ENCODE measurements around the gene CROCC2. TPM values are rescaled to one million over a fixed set of nuclear protein-coding genes. Genes with fewer than 3 reads are reported as not detected.

Gene CROCC2
- total RNA-seq, 1 donor from 2014 or later, result not detected

GRCh38 chr2:240914645-240915525 lies 8.7 kb downstream of the CROCC2 start:
- Histone ChIP-seq H3K27ac (replicated peaks) (no peak overlapping the region), H3K4me3 (peak overlapping the region; percentile 29), H3K9me3 (replicated peaks) (no peaks in the 10 kb centered on the region), H3K27me3 (ENCODE audit: low read depth) (peaks cover 48% of the 10 kb centered on the region), H3K4me1 (peaks cover 44% of the 10 kb centered on the region), H3K36me3 (no peaks in the 10 kb centered on the region)
- intact Hi-C loops (cut with micrococcal nuclease), result no loop called here
- TF ChIP-seq CTCF (IDR thresholded peaks at IDR 0.05; ENCODE audit: borderline replicate concordance), result peak; percentile 27
- DNase-seq, result peak; percentile 12

GRCh38 chr2:240915526-240916341 lies 9.6 kb downstream of the CROCC2 start:
- Histone ChIP-seq H3K27ac (replicated peaks) (no peak overlapping the region), H3K27me3 (ENCODE audit: low read depth) (peaks cover 47% of the 10 kb centered on the region), H3K9me3 (replicated peaks) (no peaks in the 10 kb centered on the region), H3K4me1 (peaks cover 44% of the 10 kb centered on the region), H3K36me3 (no peaks in the 10 kb centered on the region), H3K4me3 (peak overlapping the region; percentile 35)
- peak; percentile 12 for DNase-seq
- intact Hi-C loops (cut with micrococcal nuclease), result no loop called here
- no peak for TF ChIP-seq CTCF (IDR thresholded peaks at IDR 0.05; ENCODE audit: borderline replicate concordance)

GRCh38 chr2:240916571-240917008 lies 10.5 kb downstream of the CROCC2 start:
- Histone ChIP-seq H3K36me3 (no peaks in the 10 kb centered on the region), H3K27ac (replicated peaks) (no peak overlapping the region), H3K4me1 (peaks cover 44% of the 10 kb centered on the region), H3K9me3 (replicated peaks) (no peaks in the 10 kb centered on the region), H3K27me3 (ENCODE audit: low read depth) (peaks cover 47% of the 10 kb centered on the region), H3K4me3 (peak overlapping the region; percentile 35)
- TF ChIP-seq CTCF (IDR thresholded peaks at IDR 0.05; ENCODE audit: borderline replicate concordance), result no peak
- intact Hi-C loops (cut with micrococcal nuclease), result no loop called here
- peak; percentile 68 for DNase-seq

- TF ChIP-seq CTCF (IDR thresholded peaks at IDR 0.05; ENCODE audit: borderline replicate concordance), result no peak
- peak overlapping the region; percentile 35 for H3K4me3 ChIP-seq
- peak; percentile 15 for DNase-seq
- peaks cover 44% of the 10 kb centered on the region for H3K4me1 ChIP-seq
- peaks cover 44% of the 10 kb centered on the region for H3K27me3 ChIP-seq (ENCODE audit: low read depth)
- no peaks in the 10 kb centered on the region for H3K36me3 ChIP-seq
- no peaks in the 10 kb centered on the region for H3K9me3 ChIP-seq (replicated peaks)
- intact Hi-C loops (cut with micrococcal nuclease), result no loop called here
- H3K27ac ChIP-seq (replicated peaks), result no peak overlapping the region
These were observed 11.0 kb downstream of the CROCC2 start for GRCh38 chr2:240917009-240917683.

GRCh38 chr2:240917684-240918257 lies 11.6 kb downstream of the CROCC2 start:
- DNase-seq, result peak; percentile 13
- no peak for TF ChIP-seq CTCF (IDR thresholded peaks at IDR 0.05; ENCODE audit: borderline replicate concordance)
- peaks cover 38% of the 10 kb centered on the region for H3K27me3 ChIP-seq (ENCODE audit: low read depth)
- H3K36me3 ChIP-seq, result no peaks in the 10 kb centered on the region
- intact Hi-C loops (cut with micrococcal nuclease), result no loop called here
- no peaks in the 10 kb centered on the region for H3K9me3 ChIP-seq (replicated peaks)
- no peak overlapping the region for H3K4me3 ChIP-seq
- no peak overlapping the region for H3K27ac ChIP-seq (replicated peaks)
- H3K4me1 ChIP-seq, result peaks cover 44% of the 10 kb centered on the region
